SK-N-SH (cell line): Measurements from ENCODE around the gene LRGUK. TPM values are rescaled to one million over a fixed set of nuclear protein-coding genes. Genes with fewer than 3 reads are reported as not detected.

ENCODE experiments used
- CTCF ChIA-PET: fragments of 300-600, 350-600 bp; formaldehyde crosslinking; extraction: SDS; loops from one replicate; lab custom pipeline; 2021; lab: Yijun Ruan, JAX
- POLR2A ChIA-PET: fragments of 350-600 bp; sonication (Branson Sonifier 250); formaldehyde crosslinking; extraction: SDS; loops from one replicate; lab custom pipeline; 2020; ENCODE audit warnings: antibody characterized with exemption, inconsistent platforms; lab: Yijun Ruan, JAX
- DNase-seq: peaks from one replicate; pipeline ENCODE4 v3.0.0; 2012
- H2AFZ ChIP-seq: fragments of 200-600 bp; sonication (generic); 2 replicates; pipeline ENCODE4 v1.8.1; 2016; ENCODE audit warnings: antibody characterized with exemption, mild to moderate bottlenecking, low read depth
- H3F3A ChIP-seq: fragments of 200-600 bp; sonication (generic); replicated peaks from 2 replicates; pipeline ENCODE3; 2016; ENCODE audit warnings: antibody characterized with exemption, mild to moderate bottlenecking; ENCODE audit not compliant: insufficient read depth
- H3K27ac ChIP-seq, 2 experiments: fragments of 200-500 bp in 1 of 2; fragments of 200-600 bp in 1 of 2; sonication (Bioruptor generic) in 1 of 2; sonication (generic), shearing (Covaris generic) in 1 of 2; 2 replicates each; pipeline versions ENCODE4 v1.5.1 to v1.6.1; 2014 to 2016; ENCODE audit warnings: low read depth in 2 of 2, inconsistent platforms in 1 of 2, low read length in 1 of 2, mild to moderate bottlenecking in 1 of 2, mixed read lengths in 1 of 2
- H3K27me3 ChIP-seq: fragments of 200-600 bp; sonication (generic), shearing (Covaris generic); 2 replicates; pipeline ENCODE4 v1.6.1; 2016; ENCODE audit warnings: mixed run types; ENCODE audit not compliant: insufficient read depth
- H3K36me3 ChIP-seq, 2 experiments: fragments of 200-500 bp in 1 of 2; fragments of 200-600 bp in 1 of 2; sonication (Bioruptor generic) in 1 of 2; sonication (generic) in 1 of 2; replicated peaks in 1 of 2; 2 replicates each; pipeline versions ENCODE3 to v1.5.1; 2014 to 2016; ENCODE audit warnings: low read length in 1 of 2, mild to moderate bottlenecking in 1 of 2; ENCODE audit not compliant: insufficient read depth in 2 of 2, control insufficient read depth in 1 of 2
- H3K4me1 ChIP-seq, 2 experiments: fragments of 200-500 bp in 1 of 2; fragments of 200-600 bp in 1 of 2; sonication (Bioruptor generic) in 1 of 2; sonication (generic), shearing (Covaris generic) in 1 of 2; 2 replicates each; pipeline versions ENCODE4 v1.5.1 to v1.6.1; 2014 to 2016; ENCODE audit warnings: low read depth in 1 of 2, low read length in 1 of 2, mixed run types in 1 of 2; ENCODE audit not compliant: insufficient read depth in 2 of 2, control insufficient read depth in 1 of 2
- H3K4me2 ChIP-seq: fragments of 200-600 bp; sonication (generic), shearing (Covaris generic); 2 replicates; pipeline ENCODE4 v1.6.1; 2017; ENCODE audit warnings: mixed run types
- H3K4me3 ChIP-seq, 2 experiments: fragments of 200-500 bp in 1 of 2; fragments of 200-600 bp in 1 of 2; sonication (Bioruptor generic) in 1 of 2; sonication (generic), shearing (Covaris generic) in 1 of 2; 2 replicates each; pipeline versions ENCODE4 v1.5.1 to v1.8.1; 2014 to 2016; ENCODE audit warnings: low read depth in 2 of 2, inconsistent platforms in 1 of 2, low read length in 1 of 2, mild to moderate bottlenecking in 1 of 2, mixed read lengths in 1 of 2, moderate library complexity in 1 of 2
- H3K79me2 ChIP-seq: fragments of 200-600 bp; sonication (generic); 2 replicates; pipeline ENCODE4 v1.8.1; 2017; ENCODE audit warnings: mild to moderate bottlenecking; ENCODE audit not compliant: insufficient read depth
- H3K9ac ChIP-seq: fragments of 200-600 bp; sonication (generic); 2 replicates; pipeline ENCODE4 v1.6.1; 2017; ENCODE audit warnings: mixed run types
- H3K9me2 ChIP-seq: fragments of 200-600 bp; sonication (generic); 2 replicates; pipeline ENCODE4 v1.6.1; 2017; ENCODE audit warnings: mixed run types
- H3K9me3 ChIP-seq: fragments of 200-600 bp; sonication (generic); 2 replicates; pipeline ENCODE4 v1.6.1; 2017; ENCODE audit warnings: mixed run types, mild to moderate bottlenecking, moderate library complexity
- H4K20me1 ChIP-seq: fragments of 200-600 bp; sonication (generic); 2 replicates; pipeline ENCODE4 v1.6.1; 2017; ENCODE audit warnings: mild to moderate bottlenecking, mixed run types; ENCODE audit not compliant: insufficient read depth
- GABPA ChIP-seq: IDR thresholded peaks from 2 replicates; pipeline ENCODE4 v1.4.0; 2012; ENCODE audit warnings: low read depth, mild to moderate bottlenecking
- MEF2A ChIP-seq: IDR thresholded peaks from 2 replicates; pipeline ENCODE4 v1.4.0; 2012; ENCODE audit warnings: low read depth, borderline replicate concordance
- PBX3 ChIP-seq: IDR thresholded peaks from 2 replicates; pipeline ENCODE4; 2012
- RAD21 ChIP-seq: IDR thresholded peaks from 2 replicates; pipeline ENCODE4 v1.6.1; 2012; ENCODE audit warnings: mild to moderate bottlenecking, low read length
- RCOR1 ChIP-seq: fragments of 150-350 bp; IDR thresholded peaks from 2 replicates; pipeline ENCODE4 v1.6.1; 2017; ENCODE audit warnings: antibody characterized with exemption, low read length
- REST ChIP-seq: IDR thresholded peaks from 2 replicates; pipeline ENCODE4 v1.6.1; 2012; ENCODE audit warnings: mild to moderate bottlenecking, low read depth, low read length, moderate library complexity
- WGBS: methylation state at CpG from one replicate; pipeline ENCODE4 v1.1.6; 2017; ENCODE audit warnings: low lambda C conversion rate; 5-methylcytosine and 5-hydroxymethylcytosine counted together
- polyA plus RNA-seq, 3 experiments: library from polyadenylated mRNA; depleted of rRNA; stranded (reverse); fragments of >200 nt; gene quantifications; 2 replicates each; pipeline ENCODE4 v1.2.3, GENCODE V29; 2012

Gene LRGUK
- polyA plus RNA-seq, 1 of the 3 experiments (the other 2 are of a cell fraction): 1.5 TPM

DNA sequence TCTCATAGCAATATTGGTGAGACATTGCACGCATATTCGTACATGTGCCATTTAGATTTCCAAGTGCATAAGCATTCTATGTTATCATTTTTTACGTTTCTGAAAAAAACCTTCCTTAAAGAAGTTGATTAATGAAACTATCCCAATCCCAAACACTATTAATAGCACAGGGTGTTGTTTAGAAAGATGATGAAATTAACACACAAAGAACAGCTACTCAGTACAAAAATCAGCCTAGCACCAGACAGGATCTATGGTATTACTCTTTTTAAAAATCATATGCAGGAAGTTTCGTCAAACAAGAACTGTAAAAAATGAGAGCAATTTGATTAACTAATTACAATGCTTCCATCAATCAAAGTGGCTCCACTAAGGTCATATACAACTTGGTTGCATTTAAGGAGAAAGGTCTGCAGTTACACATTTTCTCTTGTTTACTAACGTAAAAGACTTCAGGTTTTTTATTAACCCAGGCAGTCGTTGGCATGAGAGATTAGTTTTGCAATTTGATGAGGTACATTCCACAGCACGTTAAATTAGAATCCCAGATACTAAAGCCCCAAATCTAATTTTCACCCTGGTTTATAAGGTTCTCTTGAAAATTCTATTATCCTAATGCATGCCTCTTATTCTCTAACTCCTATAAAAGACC, 151.5 kb downstream of the LRGUK start:
- no peaks in the 10 kb centered on the region for H3K9me2 ChIP-seq
- H3K27me3 ChIP-seq: no peaks in the 10 kb centered on the region
- H3K36me3 ChIP-seq: no peaks in the 10 kb centered on the region
- no peaks in the 10 kb centered on the region for H3K9me3 ChIP-seq
- H3F3A ChIP-seq: no peaks in the 10 kb centered on the region
- H4K20me1 ChIP-seq: no peaks in the 10 kb centered on the region
- no peak overlapping the region for H2AFZ ChIP-seq
- ChIA-PET POLR2A (no interaction called here), CTCF (interaction anchor here (1.2 to 1.9 kb wide), 2 partner anchors 137 to 236 kb away, joined by 3 to 4 read pairs; no protein-coding TSS in a partner anchor)
- WGBS: 55% methylated on average over 7 of the region's 7 CpGs
- no peak overlapping the region for H3K27ac ChIP-seq
- DNase-seq: no peak
- no peak overlapping the region for H3K9ac ChIP-seq
- TF ChIP-seq REST (no peak), MEF2A (no peak), GABPA (no peak), RAD21 (no peak), RCOR1 (no peak)
- no peaks in the 10 kb centered on the region for H3K79me2 ChIP-seq
- H3K4me2 ChIP-seq: no peak overlapping the region
- no peak overlapping the region for H3K4me3 ChIP-seq
- no peaks in the 10 kb centered on the region; a peak in 2 of 4 replicates for H3K4me1 ChIP-seq

DNA sequence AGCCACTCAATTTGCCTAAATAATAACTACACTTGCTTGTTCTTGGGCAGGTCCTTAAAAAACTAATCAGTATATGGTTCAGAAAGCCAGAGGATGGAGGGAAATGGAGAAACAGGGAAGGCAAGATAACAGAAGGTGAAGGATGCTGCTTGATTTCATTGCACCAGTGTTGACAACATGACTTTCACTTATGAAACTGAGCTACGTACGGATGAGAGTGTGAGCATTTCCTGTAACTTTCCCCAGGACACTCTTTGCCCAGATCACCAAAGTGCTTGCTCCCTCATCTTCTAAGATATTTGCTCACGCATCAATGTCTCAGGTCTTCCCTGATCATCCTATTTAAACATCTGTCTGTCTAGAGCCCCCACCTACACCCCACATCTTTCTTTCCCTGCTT, 152.2 kb downstream of the LRGUK start:
- Histone ChIP-seq H3K27ac (no peak overlapping the region), H2AFZ (no peak overlapping the region), H3K36me3 (no peaks in the 10 kb centered on the region), H3F3A (no peaks in the 10 kb centered on the region), H3K9me2 (no peaks in the 10 kb centered on the region), H3K9ac (no peak overlapping the region), H4K20me1 (no peaks in the 10 kb centered on the region), H3K4me1 (no peaks in the 10 kb centered on the region; a peak in 2 of 4 replicates), H3K4me3 (no peak overlapping the region), H3K79me2 (no peaks in the 10 kb centered on the region), H3K4me2 (no peak overlapping the region), H3K27me3 (no peaks in the 10 kb centered on the region), H3K9me3 (no peaks in the 10 kb centered on the region)
- WGBS: 84% methylated on average over 3 of the region's 3 CpGs
- ChIA-PET CTCF (interaction anchor here (1.2 kb wide), 1 partner anchor 138 kb away, joined by 3 read pairs; no protein-coding TSS in a partner anchor), POLR2A (no interaction called here)
- no peak for DNase-seq
- no peak for TF ChIP-seq PBX3
